Measurements from ENCODE around the gene NUP160.
A peak's percentile ranks its signal among the peaks of the same experiment; 100 is the strongest.
"Not testable (repeated sequence)": the region's sequence is repeated elsewhere in the genome, so short reads cannot be mapped to it uniquely, and the experiment has no call there.

Gene NUP160

DNA sequence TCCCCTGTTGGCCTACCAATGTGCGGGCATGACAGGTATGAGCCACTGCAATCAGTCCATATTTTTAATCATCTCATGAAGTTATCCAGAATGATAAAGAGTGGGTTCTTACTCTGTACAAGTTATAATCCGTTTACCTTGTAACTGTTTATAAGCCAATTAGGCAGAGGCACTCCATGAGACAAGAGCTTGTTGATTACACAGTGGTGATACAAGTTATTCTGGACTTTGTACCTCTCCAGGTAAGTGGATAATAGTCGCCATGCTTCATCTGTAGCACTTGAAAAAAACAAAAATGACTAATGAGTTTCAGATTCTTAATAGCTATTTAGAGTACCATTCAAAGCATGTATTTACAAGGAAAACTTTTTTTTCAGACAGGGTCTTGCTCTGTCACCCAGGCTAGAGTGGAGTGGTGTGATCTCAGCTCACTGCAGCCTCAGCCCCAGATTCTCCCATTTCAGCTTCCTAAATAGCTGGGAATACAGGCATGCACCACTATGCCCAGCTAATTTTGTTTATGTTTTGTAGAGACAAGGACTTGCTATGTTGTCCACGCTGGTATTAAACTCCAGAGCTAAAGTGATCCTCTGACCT, 63.3 kb downstream of the NUP160 start:
- DNase-seq: peak; percentile 77

GRCh38 chr11:47783087-47783610, 65.0 kb downstream of the NUP160 start:
- no peak for DNase-seq

- no peak for DNase-seq
These were observed 69.2 kb downstream of the NUP160 start for GRCh38 chr11:47778878-47779483.

DNA sequence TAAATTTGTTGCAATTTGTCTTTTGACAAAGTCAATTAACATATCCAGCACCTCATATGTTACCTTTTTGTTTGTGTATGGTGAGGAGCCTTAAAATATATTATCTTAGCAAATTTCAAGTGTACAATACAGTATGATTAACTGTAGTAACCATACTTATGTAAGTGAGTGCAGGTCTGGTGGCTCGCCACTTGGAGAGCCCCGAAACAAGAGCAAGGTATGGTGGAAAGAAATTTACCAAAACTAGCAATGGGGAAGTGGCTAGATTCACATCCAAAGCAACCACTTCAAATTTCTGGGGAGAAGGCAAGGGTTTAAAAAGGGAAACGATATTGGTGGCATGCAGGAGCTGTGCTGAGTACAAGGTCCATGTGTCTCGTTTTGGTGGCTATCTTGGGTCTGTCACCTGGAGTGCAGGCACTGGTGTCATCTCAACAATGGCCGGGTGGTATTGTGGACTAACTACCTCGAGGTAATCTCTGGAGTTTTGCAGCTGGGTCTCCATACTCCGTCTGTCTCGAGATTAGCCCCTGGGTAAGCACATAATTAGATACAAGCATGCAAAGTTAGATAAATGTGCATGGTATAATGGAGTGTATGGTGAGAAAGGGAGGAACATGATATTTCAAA, 72.8 kb downstream of the NUP160 start:
- no peak for DNase-seq

GRCh38 chr11:47773882-47774281, 74.3 kb downstream of the NUP160 start:
- no peak for DNase-seq

GRCh38 chr11:47769556-47769955, 78.6 kb downstream of the NUP160 start:
- not testable (repeated sequence) for DNase-seq

DNA sequence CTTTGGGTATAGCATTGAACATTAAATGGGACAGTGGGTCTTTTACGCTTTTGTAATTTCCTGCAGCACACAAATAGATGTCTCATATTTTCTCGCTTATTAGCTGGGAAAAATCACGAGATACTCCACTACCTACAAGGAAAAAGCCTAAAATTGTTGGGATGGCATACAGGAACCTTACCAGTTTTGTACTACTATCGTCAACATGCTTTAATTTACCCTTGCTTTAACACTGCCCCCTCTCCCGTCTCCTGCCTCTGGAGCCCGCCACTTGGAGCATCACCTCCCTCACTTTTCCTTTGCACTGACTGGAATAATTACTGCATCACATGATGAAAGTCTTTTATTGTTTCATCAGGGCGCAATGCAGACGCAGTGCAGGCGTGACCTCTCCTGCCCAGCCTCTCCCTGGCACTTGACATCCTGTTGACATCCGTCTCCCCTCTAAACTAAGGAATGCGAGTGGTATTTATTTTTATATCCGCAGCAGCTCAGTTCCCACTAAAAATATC, 80.0 kb downstream of the NUP160 start:
- peak; percentile 90 for DNase-seq

- DNase-seq: peak; percentile 19
These were observed 81.5 kb downstream of the NUP160 start for GRCh38 chr11:47766509-47767227.

DNA sequence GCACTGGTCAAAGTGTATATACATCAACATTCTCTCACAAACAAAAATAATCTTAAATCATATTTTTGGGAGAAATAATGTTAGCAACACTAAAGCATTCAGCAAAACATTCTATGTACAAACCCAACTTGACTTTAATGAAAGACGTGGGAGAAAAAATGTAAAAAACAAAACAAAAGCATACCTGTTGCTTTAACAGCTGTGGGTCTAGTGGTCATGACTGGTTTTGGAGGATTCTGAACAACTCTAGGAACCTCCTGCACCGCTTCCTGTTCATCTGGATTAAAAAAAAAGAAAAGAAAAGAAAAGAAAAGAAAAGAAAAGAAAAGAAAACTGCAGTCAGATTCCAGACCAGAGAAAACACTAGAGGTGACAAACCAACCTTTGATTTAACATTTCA, 83.1 kb downstream of the NUP160 start:
- no peak for DNase-seq

DNA sequence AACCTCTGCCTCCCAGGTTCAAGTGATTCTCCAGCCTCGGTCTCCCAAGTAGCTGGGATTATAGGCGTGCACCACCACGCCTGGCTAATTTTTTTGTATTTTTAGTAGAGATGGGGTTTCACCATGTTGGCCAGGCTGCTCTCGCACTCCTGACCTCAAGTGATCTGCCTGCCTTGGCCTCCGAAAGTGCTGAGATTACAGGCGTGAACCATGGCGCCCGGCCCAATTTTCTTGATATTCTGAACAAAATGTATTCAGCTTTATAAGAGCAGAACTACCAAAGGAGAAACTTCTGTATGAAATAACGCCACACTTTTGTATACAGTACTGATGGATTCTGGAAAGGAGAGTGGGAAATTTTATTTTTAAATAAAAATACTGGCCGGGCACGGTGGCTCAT, 88.9 kb downstream of the NUP160 start:
- DNase-seq: not testable (repeated sequence)

DNA sequence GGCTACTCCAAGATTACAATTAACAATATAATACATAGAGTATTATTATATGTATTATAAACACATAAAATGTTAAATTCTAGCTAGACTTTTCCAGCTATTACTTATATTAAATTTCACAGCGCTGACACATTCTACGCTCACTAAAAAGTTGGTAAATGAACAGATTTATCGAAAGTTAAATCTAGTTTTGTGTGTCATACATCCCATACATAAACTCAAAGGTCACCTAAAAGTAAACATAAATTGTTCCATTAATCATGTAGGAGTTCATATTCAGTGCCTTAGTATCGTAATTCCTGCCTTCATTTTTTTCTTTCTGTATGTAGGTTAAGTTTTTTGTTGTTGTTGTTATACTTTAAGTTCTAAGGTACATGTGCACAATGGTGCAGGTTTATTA, 91.9 kb downstream of the NUP160 start:
- DNase-seq: no peak

- no peak for DNase-seq
These were observed 97.4 kb downstream of the NUP160 start for GRCh38 chr11:47750725-47751124.

- DNase-seq: not testable (repeated sequence)
These were observed 105.7 kb downstream of the NUP160 start for GRCh38 chr11:47742494-47742893.

DNA sequence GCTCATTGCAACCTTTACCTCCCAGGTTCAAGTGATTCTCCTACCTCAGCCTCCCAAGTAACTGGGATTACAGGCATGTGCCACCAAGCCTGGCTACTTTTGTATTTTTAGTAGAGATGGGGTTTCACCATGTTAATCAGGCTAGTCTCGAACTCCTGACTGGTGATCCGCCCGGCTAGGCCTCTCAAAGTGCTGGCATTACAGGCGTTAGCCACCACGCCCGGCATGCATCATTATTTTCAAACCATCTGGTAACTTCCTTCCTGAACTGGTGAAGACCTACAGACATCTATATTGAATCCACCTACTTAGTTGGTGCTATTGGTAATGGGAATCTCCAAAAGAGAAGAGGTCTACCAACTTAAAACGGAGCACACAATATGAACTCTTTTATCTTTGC, 110.3 kb downstream of the NUP160 start:
- not testable (repeated sequence) for DNase-seq

GRCh38 chr11:47732271-47732670, 115.9 kb downstream of the NUP160 start:
- no peak for DNase-seq

DNA sequence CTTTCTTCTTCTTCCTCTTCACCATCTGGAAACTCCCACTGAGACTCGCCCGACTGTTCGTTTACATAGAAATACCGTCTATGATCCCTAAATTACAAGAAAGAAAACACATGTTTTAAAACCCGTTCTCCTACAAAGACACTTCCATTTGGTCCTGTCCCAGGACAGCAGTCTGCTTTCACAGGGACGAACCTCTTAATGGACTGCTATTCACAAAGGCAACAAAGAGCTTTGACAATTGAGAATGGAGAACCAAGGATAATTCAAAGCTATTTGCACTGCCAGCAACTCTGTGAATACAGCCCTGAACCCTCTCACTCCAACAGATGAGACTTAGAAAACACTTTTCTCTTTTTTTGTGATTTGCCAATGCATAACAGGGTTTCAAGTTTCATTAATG, 116.7 kb downstream of the NUP160 start:
- no peak for DNase-seq
